Measurements from ENCODE around the gene PGM5. TPM values are rescaled to one million over a fixed set of nuclear protein-coding genes. Genes with fewer than 3 reads are reported as not detected.

PGM5 gene
- total and polyA plus RNA-seq, 3 donors from 2014 or later = 9.3 to 19.4 (median 10.4) TPM

DNA sequence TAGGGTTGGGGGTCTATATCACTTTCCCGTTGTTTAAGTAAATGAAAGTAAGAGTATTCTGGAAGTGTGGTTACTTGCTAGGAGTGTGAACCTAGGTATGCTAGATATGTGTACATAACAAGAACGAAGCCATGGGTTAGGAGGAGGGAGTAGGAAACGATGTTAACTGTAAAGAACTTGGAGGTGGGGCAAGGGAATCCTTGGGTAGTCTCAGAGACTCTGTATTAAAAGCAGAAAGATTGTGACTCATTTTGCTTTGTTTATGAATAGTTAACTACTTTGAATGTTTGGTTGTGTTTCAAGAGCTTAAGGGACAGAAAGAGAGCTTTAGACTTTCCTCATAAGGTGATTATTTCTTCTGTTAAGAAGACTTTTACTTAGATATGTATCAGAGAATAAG is 124.4 kb downstream of the PGM5 start:
- DNase-seq = no peak
- H3K27me3 ChIP-seq = no peaks in the 10 kb centered on the region
- no peaks in the 10 kb centered on the region for H3K9me3 ChIP-seq
- intact Hi-C loops (cut with DNase I; ENCODE audit: low total_unique reads) = no loop called here
- TF ChIP-seq, protein P1, sequence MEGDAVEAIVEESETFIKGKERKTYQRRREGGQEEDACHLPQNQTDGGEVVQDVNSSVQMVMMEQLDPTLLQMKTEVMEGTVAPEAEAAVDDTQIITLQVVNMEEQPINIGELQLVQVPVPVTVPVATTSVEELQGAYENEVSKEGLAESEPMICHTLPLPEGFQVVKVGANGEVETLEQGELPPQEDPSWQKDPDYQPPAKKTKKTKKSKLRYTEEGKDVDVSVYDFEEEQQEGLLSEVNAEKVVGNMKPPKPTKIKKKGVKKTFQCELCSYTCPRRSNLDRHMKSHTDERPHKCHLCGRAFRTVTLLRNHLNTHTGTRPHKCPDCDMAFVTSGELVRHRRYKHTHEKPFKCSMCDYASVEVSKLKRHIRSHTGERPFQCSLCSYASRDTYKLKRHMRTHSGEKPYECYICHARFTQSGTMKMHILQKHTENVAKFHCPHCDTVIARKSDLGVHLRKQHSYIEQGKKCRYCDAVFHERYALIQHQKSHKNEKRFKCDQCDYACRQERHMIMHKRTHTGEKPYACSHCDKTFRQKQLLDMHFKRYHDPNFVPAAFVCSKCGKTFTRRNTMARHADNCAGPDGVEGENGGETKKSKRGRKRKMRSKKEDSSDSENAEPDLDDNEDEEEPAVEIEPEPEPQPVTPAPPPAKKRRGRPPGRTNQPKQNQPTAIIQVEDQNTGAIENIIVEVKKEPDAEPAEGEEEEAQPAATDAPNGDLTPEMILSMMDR (IDR thresholded peaks at IDR 0.05) = no peak
- no peak for TF ChIP-seq POLR2A (IDR thresholded peaks at IDR 0.05)
- H3K27ac ChIP-seq = no peak overlapping the region
- no peaks in the 10 kb centered on the region for H3K4me1 ChIP-seq
- WGBS, 2 donors = 67 to 85% methylated on average over 3 of the region's 3 CpGs
- no peaks in the 10 kb centered on the region for H3K36me3 ChIP-seq (ENCODE audit: low read depth, missing control alignments)
- no peak overlapping the region for H3K4me3 ChIP-seq

DNA sequence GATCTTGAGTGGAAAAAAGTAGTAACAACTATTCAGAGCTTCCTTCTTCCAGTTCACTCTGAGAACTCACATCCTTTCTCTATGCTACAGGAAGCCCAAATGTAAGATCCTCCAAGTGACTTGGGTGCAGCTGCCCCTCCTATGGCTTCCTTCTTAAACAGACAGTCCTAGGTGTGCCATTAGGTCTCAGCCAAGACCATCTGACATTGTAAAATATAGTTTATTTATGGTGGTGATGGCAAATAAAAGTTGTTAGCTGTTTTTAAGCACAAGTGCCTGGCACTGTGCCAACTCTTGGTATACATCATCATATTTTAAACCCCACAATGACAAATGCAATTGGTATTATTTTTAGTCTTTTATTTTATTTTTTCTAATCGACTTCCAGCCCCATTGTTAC is 126.1 kb downstream of the PGM5 start:
- Histone ChIP-seq H3K4me3 (no peak overlapping the region), H3K27me3 (no peaks in the 10 kb centered on the region), H3K27ac (no peak overlapping the region), H3K9me3 (no peaks in the 10 kb centered on the region), H3K36me3 (ENCODE audit: low read depth, missing control alignments) (no peaks in the 10 kb centered on the region), H3K4me1 (no peaks in the 10 kb centered on the region)
- no peak for TF ChIP-seq POLR2A (IDR thresholded peaks at IDR 0.05)
- TF ChIP-seq, protein P1 (IDR thresholded peaks at IDR 0.05) = no peak
- no peak for DNase-seq
- WGBS, 2 donors = 63 to 78% methylated on average over 1 of the region's 1 CpG
- intact Hi-C loops (cut with DNase I; ENCODE audit: low total_unique reads) = no loop called here

DNA sequence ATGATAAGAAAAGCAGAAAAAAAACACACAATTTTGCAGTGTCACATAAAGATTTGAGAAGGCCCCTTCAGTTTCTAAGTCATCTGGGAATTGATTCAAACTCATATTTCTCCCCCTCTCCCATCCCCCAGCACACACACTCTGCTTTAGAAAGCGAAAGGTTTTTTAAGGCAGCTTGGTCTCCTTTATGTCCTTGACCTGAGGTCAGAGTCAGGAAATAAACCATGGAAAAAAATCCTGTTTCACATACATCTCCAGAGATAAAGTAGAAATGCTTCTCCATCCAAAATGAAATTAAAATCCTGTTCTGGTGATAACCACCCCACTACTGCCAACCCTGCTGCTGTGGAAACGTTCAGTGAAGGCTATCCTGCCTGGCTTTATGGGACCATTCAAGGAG is 131.7 kb downstream of the PGM5 start:
- Histone ChIP-seq H3K4me1 (no peaks in the 10 kb centered on the region), H3K4me3 (no peak overlapping the region), H3K36me3 (ENCODE audit: low read depth, missing control alignments) (no peaks in the 10 kb centered on the region), H3K27ac (no peak overlapping the region), H3K9me3 (no peaks in the 10 kb centered on the region), H3K27me3 (no peaks in the 10 kb centered on the region)
- intact Hi-C loops (cut with DNase I; ENCODE audit: low total_unique reads) = no loop called here
- DNase-seq = no peak
- TF ChIP-seq, protein P1 (IDR thresholded peaks at IDR 0.05) = no peak
- no peak for TF ChIP-seq POLR2A (IDR thresholded peaks at IDR 0.05)
- 39 to 42% methylated on average over 2 of the region's 2 CpGs for WGBS, 2 donors

DNA sequence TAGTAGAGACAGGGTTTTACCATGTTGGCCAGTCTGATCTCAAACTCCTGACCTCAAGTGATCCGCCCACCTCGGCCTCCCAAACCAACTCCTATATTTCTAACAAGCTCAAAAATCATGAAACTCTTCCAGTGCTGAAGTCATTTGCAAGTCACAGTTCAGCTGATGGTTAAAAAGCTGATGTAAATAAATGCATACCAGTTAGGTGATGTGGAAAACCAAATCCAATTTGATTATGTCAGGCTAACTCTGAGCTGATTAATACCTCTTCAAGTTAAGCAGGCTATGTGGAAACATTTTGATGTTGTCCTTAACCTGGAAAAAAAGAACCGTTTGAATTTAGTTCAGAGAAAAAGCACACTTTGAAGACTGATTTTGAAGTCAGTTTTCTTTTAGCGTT is 133.2 kb downstream of the PGM5 start:
- 85 to 87% methylated on average over 4 of the region's 4 CpGs for WGBS, 2 donors
- Histone ChIP-seq H3K4me1 (no peaks in the 10 kb centered on the region), H3K9me3 (no peaks in the 10 kb centered on the region), H3K36me3 (ENCODE audit: low read depth, missing control alignments) (no peaks in the 10 kb centered on the region), H3K27ac (no peak overlapping the region), H3K27me3 (no peaks in the 10 kb centered on the region), H3K4me3 (no peak overlapping the region)
- no peak for DNase-seq
- intact Hi-C loops (cut with DNase I; ENCODE audit: low total_unique reads) = no loop called here
- TF ChIP-seq, protein P1 (IDR thresholded peaks at IDR 0.05) = no peak
- no peak for TF ChIP-seq POLR2A (IDR thresholded peaks at IDR 0.05)

DNA sequence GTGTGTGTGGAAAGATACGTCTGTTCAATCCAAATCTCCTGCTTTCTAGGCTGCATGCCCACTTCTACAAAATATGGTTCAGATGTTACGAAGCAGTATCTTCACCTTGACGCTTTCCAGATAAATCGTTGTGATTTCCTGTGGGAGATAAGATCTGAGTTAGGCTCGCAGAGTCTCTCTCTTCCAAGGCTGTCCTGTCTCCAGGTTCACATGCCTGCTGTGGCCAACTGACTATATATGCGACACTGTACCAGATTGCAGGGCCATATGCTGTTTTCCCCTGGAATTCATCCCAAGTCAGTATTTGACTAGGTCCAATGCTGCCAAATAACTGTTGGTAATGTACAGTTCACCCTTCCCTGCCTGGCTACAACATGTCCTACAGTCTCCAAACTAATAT is 136.4 kb downstream of the PGM5 start:
- no peak for TF ChIP-seq POLR2A (IDR thresholded peaks at IDR 0.05)
- TF ChIP-seq, protein P1 (IDR thresholded peaks at IDR 0.05) = no peak
- no peaks in the 10 kb centered on the region for H3K4me1 ChIP-seq
- 53 to 64% methylated on average over 6 of the region's 6 CpGs for WGBS, 2 donors
- no peaks in the 10 kb centered on the region for H3K36me3 ChIP-seq (ENCODE audit: low read depth, missing control alignments)
- H3K9me3 ChIP-seq = no peaks in the 10 kb centered on the region
- H3K27me3 ChIP-seq = no peaks in the 10 kb centered on the region
- no peak overlapping the region for H3K27ac ChIP-seq
- intact Hi-C loops (cut with DNase I; ENCODE audit: low total_unique reads) = no loop called here
- DNase-seq = no peak
- no peak overlapping the region for H3K4me3 ChIP-seq
